Measurements from ENCODE around the gene ZNF287. TPM values are rescaled to one million over a fixed set of nuclear protein-coding genes. Genes with fewer than 3 reads are reported as not detected.

The ZNF287 gene
- total RNA-seq, 1 experiment from 2014 or later: 4.3 TPM

- intact Hi-C loops (cut with micrococcal nuclease; ENCODE audit: unreplicated experiment): loop anchor here (1.0 to 10.0 kb wide), 3 partner anchors 137 to 407 kb away; no protein-coding TSS in a partner anchor
- Histone ChIP-seq H3K27me3 (ENCODE audit: insufficient read depth, low read depth) (no peaks in the 10 kb centered on the region), H3F3A (ENCODE audit: insufficient read depth, low read depth) (no peaks in the 10 kb centered on the region), H3K9me3 (ENCODE audit: insufficient read depth, low read depth) (0 out of 2 replicates have a peak, but pooled peaks cover under 1% of the 10 kb centered on the region), H3K36me3 (ENCODE audit: low read depth) (no peaks in the 10 kb centered on the region), H3K27ac (no peak overlapping the region), H3K9me2 (ENCODE audit: insufficient read depth) (no peaks in the 10 kb centered on the region), H2AFZ (peak overlapping the region; percentile 87), H3K4me1 (replicated peaks; ENCODE audit: insufficient read depth) (no peaks in the 10 kb centered on the region), H3K4me2 (peak overlapping the region; percentile 82), H3K4me3 (peak overlapping the region; percentile 56; the same call in 1 of the 2 replicates), H4K20me1 (ENCODE audit: insufficient read depth) (no peaks in the 10 kb centered on the region), H3K79me2 (ENCODE audit: low read depth) (no peaks in the 10 kb centered on the region)
- TSS peak; percentile 97 for BruUV-seq (replicated peaks)
- POLR2A ChIA-PET (ENCODE audit: unreplicated experiment): interaction anchor here (0.5 to 0.7 kb wide), 3 partner anchors 48 to 166 kb away, joined by 4 to 5 read pairs (median 5); no protein-coding TSS in a partner anchor
- CTCF ChIA-PET: interaction anchor here (0.6 to 0.8 kb wide), 4 partner anchors 15 to 404 kb away, joined by 3 to 7 read pairs (median 3); partner anchors contain the start of gene ZNF287
- TF ChIP-seq CTCF (conservative IDR thresholded peaks at IDR 0.05) (peak; percentile 69), EZH2 (IDR thresholded peaks at IDR 0.05; ENCODE audit: low read depth) (no peak)
- peak; percentile 67 to 95 for DNase-seq
Measured at GRCh38 chr17:16584273-16584995, 15.4 kb upstream of the ZNF287 start.

- TF ChIP-seq EZH2 (IDR thresholded peaks at IDR 0.05; ENCODE audit: low read depth): no peak
- no peak for TF ChIP-seq CTCF (conservative IDR thresholded peaks at IDR 0.05)
- H3K79me2 ChIP-seq (ENCODE audit: low read depth): no peaks in the 10 kb centered on the region
- no peak for DNase-seq
- no peaks in the 10 kb centered on the region for H3K27me3 ChIP-seq (ENCODE audit: insufficient read depth, low read depth)
- intact Hi-C loops (cut with micrococcal nuclease; ENCODE audit: unreplicated experiment): loop anchor here (1.0 to 10.0 kb wide), 3 partner anchors 136 to 408 kb away; no protein-coding TSS in a partner anchor
- H3K4me1 ChIP-seq (replicated peaks; ENCODE audit: insufficient read depth): no peaks in the 10 kb centered on the region
- no peak overlapping the region for H3K27ac ChIP-seq
- peak overlapping the region; percentile 87; the same call in 1 of the 2 replicates for H2AFZ ChIP-seq
- POLR2A ChIA-PET (ENCODE audit: unreplicated experiment): interaction anchor here (0.7 kb wide), 2 partner anchors 48 to 165 kb away, joined by 5 read pairs; no protein-coding TSS in a partner anchor
- H3K9me3 ChIP-seq (ENCODE audit: insufficient read depth, low read depth): no peaks in the 10 kb centered on the region
- peak overlapping the region; percentile 56; the same call in 1 of the 2 replicates for H3K4me3 ChIP-seq
- H3K4me2 ChIP-seq: peak overlapping the region; percentile 82
- no peaks in the 10 kb centered on the region for H4K20me1 ChIP-seq (ENCODE audit: insufficient read depth)
- no peaks in the 10 kb centered on the region for H3K36me3 ChIP-seq (ENCODE audit: low read depth)
- CTCF ChIA-PET: interaction anchor here (0.6 to 0.8 kb wide), 3 partner anchors 26 to 463 kb away, joined by 3 to 7 read pairs (median 3); no protein-coding TSS in a partner anchor
- no peaks in the 10 kb centered on the region for H3K9me2 ChIP-seq (ENCODE audit: insufficient read depth)
- BruUV-seq (replicated peaks): no TSS peak
- no peaks in the 10 kb centered on the region for H3F3A ChIP-seq (ENCODE audit: insufficient read depth, low read depth)
Measured at GRCh38 chr17:16583781-16584180, 14.8 kb upstream of the ZNF287 start.

GRCh38 chr17:16573466-16573865 lies 4.5 kb upstream of the ZNF287 start:
- ChIA-PET POLR2A (ENCODE audit: unreplicated experiment) (no interaction called here), CTCF (no interaction called here)

More at GRCh38 chr17:16573466-16573865, 4.5 kb upstream of the ZNF287 start:
- H3K9me2 ChIP-seq (ENCODE audit: insufficient read depth): no peaks in the 10 kb centered on the region
- no peak overlapping the region for H3K27ac ChIP-seq
- no peaks in the 10 kb centered on the region for H3K79me2 ChIP-seq (ENCODE audit: low read depth)
- TF ChIP-seq CTCF (conservative IDR thresholded peaks at IDR 0.05): no peak
- TF ChIP-seq EZH2 (IDR thresholded peaks at IDR 0.05; ENCODE audit: low read depth): no peak
- no TSS peak for BruUV-seq (replicated peaks)
- H4K20me1 ChIP-seq (ENCODE audit: insufficient read depth): no peaks in the 10 kb centered on the region
- H3K27me3 ChIP-seq (ENCODE audit: insufficient read depth, low read depth): no peaks in the 10 kb centered on the region; the same call in 1 of the 2 replicates
- DNase-seq: no peak
- no peak overlapping the region for H3K4me3 ChIP-seq
- intact Hi-C loops (cut with micrococcal nuclease; ENCODE audit: unreplicated experiment): no loop called here
- no peaks in the 10 kb centered on the region for H3K4me1 ChIP-seq (replicated peaks; ENCODE audit: insufficient read depth)
- no peaks in the 10 kb centered on the region for H3F3A ChIP-seq (ENCODE audit: insufficient read depth, low read depth)
- H3K36me3 ChIP-seq (ENCODE audit: low read depth): no peaks in the 10 kb centered on the region
- H2AFZ ChIP-seq: no peak overlapping the region
- H3K9me3 ChIP-seq (ENCODE audit: insufficient read depth, low read depth): no peaks in the 10 kb centered on the region; the same call in 1 of the 2 replicates
- no peak overlapping the region for H3K4me2 ChIP-seq

Data from PC-9 (cell line).